Measurements from ENCODE around the gene SCUBE3. TPM values are rescaled to one million over a fixed set of nuclear protein-coding genes. Genes with fewer than 3 reads are reported as not detected.

The SCUBE3 gene
- total and polyA plus RNA-seq, 2 of the 4 experiments (the other 2 are of a cell fraction), result 19.9 to 45.5 TPM

DNA sequence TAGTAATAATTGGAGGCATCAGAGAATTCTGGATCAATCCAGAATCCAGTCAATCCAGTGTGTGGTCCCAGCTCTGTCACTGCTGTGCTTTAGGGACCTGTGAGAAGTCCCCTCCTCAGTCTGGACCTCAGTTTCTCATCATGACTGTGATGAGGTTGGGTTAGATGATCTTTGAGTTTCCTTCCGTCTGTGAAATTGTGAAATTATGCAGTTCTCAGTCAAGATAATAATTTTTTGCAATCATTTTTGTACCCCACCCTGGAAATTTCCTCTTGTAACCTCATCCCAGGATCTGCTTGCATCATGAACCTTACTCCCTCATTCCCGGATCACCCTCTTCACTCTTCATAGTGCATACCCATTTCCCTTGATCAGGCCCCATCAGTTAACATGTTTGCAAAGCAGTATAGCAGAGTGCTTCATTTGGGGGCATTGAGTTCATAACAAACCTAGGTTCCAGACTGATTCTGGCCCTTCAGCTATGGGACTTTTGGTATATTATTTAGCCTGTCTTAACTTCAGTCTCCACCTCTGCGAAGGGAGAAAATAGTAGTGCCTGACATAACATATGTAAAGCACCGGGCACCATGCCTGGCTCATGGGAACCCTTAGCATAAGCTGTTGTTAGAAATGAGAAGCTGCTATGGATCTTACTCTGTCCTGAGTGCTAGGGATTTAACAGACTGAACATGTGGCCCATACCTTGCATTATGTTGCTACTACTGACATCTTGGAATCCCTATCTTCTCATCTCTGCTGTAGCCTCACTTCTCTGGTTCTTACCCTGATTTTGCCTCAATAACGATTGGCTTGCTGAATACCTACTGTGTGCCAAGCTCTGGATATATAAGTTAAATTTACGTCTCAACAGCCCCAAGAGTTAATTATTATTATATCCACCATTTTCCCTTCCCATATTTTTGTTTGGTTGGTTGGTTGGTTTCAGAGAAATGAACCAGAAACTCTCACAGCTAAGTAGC is 47.1 kb downstream of the SCUBE3 start (continued):
- TF ChIP-seq, protein P1, sequence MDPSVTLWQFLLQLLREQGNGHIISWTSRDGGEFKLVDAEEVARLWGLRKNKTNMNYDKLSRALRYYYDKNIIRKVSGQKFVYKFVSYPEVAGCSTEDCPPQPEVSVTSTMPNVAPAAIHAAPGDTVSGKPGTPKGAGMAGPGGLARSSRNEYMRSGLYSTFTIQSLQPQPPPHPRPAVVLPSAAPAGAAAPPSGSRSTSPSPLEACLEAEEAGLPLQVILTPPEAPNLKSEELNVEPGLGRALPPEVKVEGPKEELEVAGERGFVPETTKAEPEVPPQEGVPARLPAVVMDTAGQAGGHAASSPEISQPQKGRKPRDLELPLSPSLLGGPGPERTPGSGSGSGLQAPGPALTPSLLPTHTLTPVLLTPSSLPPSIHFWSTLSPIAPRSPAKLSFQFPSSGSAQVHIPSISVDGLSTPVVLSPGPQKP (IDR thresholded peaks at IDR 0.05; ENCODE audit: borderline replicate concordance, low read depth, low read length), result no peak

DNA sequence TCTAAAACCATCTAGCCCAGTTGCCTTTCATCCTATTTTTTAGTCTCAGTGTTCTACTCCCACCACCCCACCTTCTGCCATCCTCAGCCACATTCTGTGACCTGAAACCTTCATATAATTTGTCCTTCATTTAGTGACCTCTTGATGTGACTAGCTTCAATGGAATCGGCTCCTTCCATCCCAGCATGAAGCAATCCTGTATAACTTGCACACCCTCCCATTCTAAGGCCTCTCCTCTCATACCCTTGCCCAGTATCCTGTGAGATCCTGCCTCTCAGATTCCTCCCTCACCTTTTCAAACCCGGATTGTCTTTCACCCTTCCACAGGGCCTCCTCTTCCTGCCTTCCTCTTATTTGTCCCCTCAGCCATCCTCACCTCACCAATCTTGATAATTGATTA is 48.8 kb downstream of the SCUBE3 start:
- no peak overlapping the region for H3K4me2 ChIP-seq (ENCODE audit: low read depth, low read length)
- dilution Hi-C loops (cut with HindIII; ENCODE audit: low sequenced_read_pairs, unreplicated experiment), result no loop called here

More for the DNA sequence above, 48.8 kb downstream of the SCUBE3 start:
- in situ Hi-C loops (cut with MboI; ENCODE audit: low sequenced_read_pairs), result no loop called here
- Histone ChIP-seq H3K36me3 (ENCODE audit: control insufficient read depth, insufficient read depth, low read length) (no peaks in the 10 kb centered on the region), H2AK9ac (replicated peaks; ENCODE audit: low read depth, low read length, poor library complexity) (no peak overlapping the region), H4K91ac (ENCODE audit: insufficient read depth, low read depth, low read length) (0 out of 2 replicates have a peak overlapping the region, but pooled peaks have one; percentile 14), H3K4me1 (ENCODE audit: control insufficient read depth, insufficient read depth, low read length) (peaks cover 8% of the 10 kb centered on the region; the same call in 1 of the 2 replicates), H3K27ac (ENCODE audit: insufficient read depth, low read length) (no peak overlapping the region), H2AK5ac (ENCODE audit: low read depth, low read length) (no peak overlapping the region), H2BK120ac (ENCODE audit: low read depth, low read length) (no peak overlapping the region), H2AFZ (replicated peaks; ENCODE audit: low read length, poor library complexity) (peak overlapping the region; percentile 9), H3K79me1 (ENCODE audit: low read depth in 1 of 2, low read length in 2 of 2) (peaks cover 34 to 54% of the 10 kb centered on the region in 2 experiments), H2BK5ac (ENCODE audit: low read depth, low read length, poor library complexity, severe bottlenecking) (no peak overlapping the region), H3K27me3 (ENCODE audit: control insufficient read depth, insufficient read depth, low read length) (no peaks in the 10 kb centered on the region), H3K4me3 (ENCODE audit: insufficient read depth, low read depth, low read length) (no peak overlapping the region), H3K14ac (replicated peaks; ENCODE audit: low read depth, low read length) (0 out of 2 replicates have a peak overlapping the region, but pooled peaks have one; percentile 29), H4K8ac (ENCODE audit: low read depth in 2 of 2, low read length in 2 of 2) (peak overlapping the region in 1 of 2 experiments; percentile 5; a peak in 1 of 4 replicates), H4K20me1 (ENCODE audit: insufficient read depth, low read length) (no peaks in the 10 kb centered on the region; the same call in 1 of the 2 replicates), H3K9me3 (ENCODE audit: control insufficient read depth, insufficient read depth, low read length) (no peaks in the 10 kb centered on the region), H3K56ac (ENCODE audit: extremely low read depth, insufficient read depth, low read length) (no peak overlapping the region), H3K9ac (ENCODE audit: low read depth, low read length) (no peak overlapping the region), H2BK20ac (ENCODE audit: low read depth, low read length) (0 out of 2 replicates have a peak overlapping the region, but pooled peaks have one; percentile 26), H3K9me1 (ENCODE audit: insufficient read depth, low read length) (peaks cover 11% of the 10 kb centered on the region), H3K4ac (ENCODE audit: low read depth, low read length) (peak overlapping the region; percentile 31; the same call in 1 of the 2 replicates), H2BK15ac (ENCODE audit: low read depth, low read length) (no peak overlapping the region; the same call in 2 of the 3 replicates), H4K5ac (ENCODE audit: low read depth, low read length) (no peak overlapping the region), H3K18ac (ENCODE audit: low read depth, low read length) (no peak overlapping the region), H3K23ac (ENCODE audit: low read depth, low read length) (peak overlapping the region; percentile 31; the same call in 1 of the 2 replicates)
- 38% methylated on average over 1 of the region's 2 CpGs; no CpG with 5 or more reads in 1 of the 2 experiments for WGBS, 2 experiments (ENCODE audit: extremely low coverage in 2 of 2, insufficient read length in 1 of 2)
- ATAC-seq (ENCODE audit: low read depth) (no peak), DNase-seq (peak; percentile 25)
- no TSS peak for BruUV-seq (replicated peaks)
- TF ChIP-seq FOS (IDR thresholded peaks at IDR 0.05; ENCODE audit: low read depth, low read length) (no peak), POLR2A (IDR thresholded peaks at IDR 0.05; ENCODE audit: low read depth, low read length) (no peak), CEBPB (IDR thresholded peaks at IDR 0.05; ENCODE audit: low read depth, low read length) (peak; percentile 75), BHLHE40 (IDR thresholded peaks at IDR 0.05; ENCODE audit: low read depth, low read length) (no peak)
- TF ChIP-seq, protein P2, sequence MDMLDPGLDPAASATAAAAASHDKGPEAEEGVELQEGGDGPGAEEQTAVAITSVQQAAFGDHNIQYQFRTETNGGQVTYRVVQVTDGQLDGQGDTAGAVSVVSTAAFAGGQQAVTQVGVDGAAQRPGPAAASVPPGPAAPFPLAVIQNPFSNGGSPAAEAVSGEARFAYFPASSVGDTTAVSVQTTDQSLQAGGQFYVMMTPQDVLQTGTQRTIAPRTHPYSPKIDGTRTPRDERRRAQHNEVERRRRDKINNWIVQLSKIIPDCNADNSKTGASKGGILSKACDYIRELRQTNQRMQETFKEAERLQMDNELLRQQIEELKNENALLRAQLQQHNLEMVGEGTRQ (IDR thresholded peaks at IDR 0.05; ENCODE audit: low read depth, low read length), result no peak
- ChIA-PET POLR2A (ENCODE audit: unreplicated experiment) (no interaction called here), CTCF (no interaction called here)
- intact Hi-C loops (cut with micrococcal nuclease), result no loop called here

Measured in IMR-90 (cell line).